ENCODE results near the gene NUBP2. TPM values are rescaled to one million over a fixed set of nuclear protein-coding genes. Genes with fewer than 3 reads are reported as not detected.
A peak's percentile ranks its signal among the peaks of the same experiment; 100 is the strongest.

The NUBP2 gene
- total RNA-seq, 1 donor from 2014 or later, result 82.9 TPM

DNA sequence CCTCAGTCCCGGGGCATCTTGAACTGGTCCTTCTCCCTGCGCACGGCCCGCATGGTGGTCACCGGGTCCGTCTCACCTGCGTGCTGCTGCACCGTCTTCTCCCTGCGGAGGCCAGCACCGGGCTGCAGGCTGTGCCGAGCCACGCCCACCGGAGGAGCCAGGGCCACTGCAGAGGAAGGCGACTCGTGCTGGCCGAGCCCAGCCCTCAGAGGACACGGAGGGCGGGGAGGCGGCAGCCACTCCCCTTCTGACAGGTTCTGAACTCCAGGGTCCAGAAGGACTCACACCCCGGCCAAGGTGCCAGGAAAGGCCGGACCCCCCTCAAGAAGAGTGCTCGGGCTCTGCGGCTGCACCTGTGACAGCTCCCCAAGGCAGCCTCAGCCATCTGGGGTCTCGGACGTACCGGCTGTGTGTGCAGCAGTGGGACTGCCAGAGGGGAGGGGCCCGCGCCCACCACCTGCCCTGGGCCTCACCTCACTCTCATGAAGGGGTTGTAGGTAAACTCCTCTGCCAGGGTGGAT lies 26.6 kb downstream of the NUBP2 start:
- TF ChIP-seq, protein P1, sequence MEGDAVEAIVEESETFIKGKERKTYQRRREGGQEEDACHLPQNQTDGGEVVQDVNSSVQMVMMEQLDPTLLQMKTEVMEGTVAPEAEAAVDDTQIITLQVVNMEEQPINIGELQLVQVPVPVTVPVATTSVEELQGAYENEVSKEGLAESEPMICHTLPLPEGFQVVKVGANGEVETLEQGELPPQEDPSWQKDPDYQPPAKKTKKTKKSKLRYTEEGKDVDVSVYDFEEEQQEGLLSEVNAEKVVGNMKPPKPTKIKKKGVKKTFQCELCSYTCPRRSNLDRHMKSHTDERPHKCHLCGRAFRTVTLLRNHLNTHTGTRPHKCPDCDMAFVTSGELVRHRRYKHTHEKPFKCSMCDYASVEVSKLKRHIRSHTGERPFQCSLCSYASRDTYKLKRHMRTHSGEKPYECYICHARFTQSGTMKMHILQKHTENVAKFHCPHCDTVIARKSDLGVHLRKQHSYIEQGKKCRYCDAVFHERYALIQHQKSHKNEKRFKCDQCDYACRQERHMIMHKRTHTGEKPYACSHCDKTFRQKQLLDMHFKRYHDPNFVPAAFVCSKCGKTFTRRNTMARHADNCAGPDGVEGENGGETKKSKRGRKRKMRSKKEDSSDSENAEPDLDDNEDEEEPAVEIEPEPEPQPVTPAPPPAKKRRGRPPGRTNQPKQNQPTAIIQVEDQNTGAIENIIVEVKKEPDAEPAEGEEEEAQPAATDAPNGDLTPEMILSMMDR (IDR thresholded peaks at IDR 0.05; ENCODE audit: insufficient read depth, low read length, severe bottlenecking), result no peak
- Histone ChIP-seq H3K36me3 (ENCODE audit: control insufficient read depth, insufficient read depth, low read length) (peaks cover 10% of the 10 kb centered on the region), H3K4me3 (ENCODE audit: low read depth, low read length) (no peak overlapping the region), H3K27me3 (ENCODE audit: control insufficient read depth, insufficient read depth, low read length) (no peaks in the 10 kb centered on the region)
- FAIRE-seq, result no peak
- no peak for DNase-seq (ENCODE audit: low read depth)

DNA sequence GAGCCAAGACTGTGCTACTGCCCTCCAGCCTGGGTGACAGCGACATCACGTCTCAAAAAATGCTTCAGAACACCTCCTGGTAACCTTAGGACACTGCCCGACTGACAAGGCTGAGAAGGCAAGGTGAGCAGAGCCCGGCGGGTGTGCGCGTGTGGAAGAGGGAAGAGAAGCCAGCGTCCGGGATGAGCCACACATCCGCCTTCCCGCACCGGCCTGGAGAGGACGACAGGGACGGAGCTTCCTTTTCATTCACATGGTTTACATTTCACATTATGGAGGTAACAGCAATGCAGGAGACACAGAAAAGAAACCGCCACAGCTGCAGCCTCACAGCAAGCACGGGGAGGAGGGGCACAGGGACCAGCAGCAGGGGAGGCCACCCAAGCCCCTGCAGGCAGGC lies 27.3 kb downstream of the NUBP2 start:
- FAIRE-seq, result no peak
- Histone ChIP-seq H3K4me3 (ENCODE audit: low read depth, low read length) (no peak overlapping the region), H3K36me3 (ENCODE audit: control insufficient read depth, insufficient read depth, low read length) (peaks cover 10% of the 10 kb centered on the region), H3K27me3 (ENCODE audit: control insufficient read depth, insufficient read depth, low read length) (no peaks in the 10 kb centered on the region)
- TF ChIP-seq, protein P1 (IDR thresholded peaks at IDR 0.05; ENCODE audit: insufficient read depth, low read length, severe bottlenecking), result no peak
- no peak for DNase-seq (ENCODE audit: low read depth)

DNA sequence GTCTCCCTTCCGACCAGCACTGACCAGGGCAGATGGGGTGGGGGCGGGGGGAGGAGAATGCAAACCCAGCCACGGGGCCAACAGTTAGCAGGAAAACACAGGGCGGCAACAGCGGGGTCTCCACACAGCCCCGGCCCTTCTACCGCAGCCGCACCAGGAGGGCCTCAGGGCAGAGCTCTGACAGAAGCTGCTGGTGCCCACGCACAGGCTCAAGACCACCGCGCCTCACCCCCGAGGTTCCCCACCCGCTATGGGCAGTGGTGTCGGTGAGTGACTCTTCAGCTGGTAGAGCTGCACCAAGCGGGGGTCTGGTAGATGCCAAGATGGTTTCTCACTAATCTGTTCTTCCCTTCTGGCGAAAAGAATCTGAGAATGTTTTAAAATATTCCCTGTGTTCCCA lies 27.8 kb downstream of the NUBP2 start:
- FAIRE-seq (no peak), DNase-seq (ENCODE audit: low read depth) (no peak)
- TF ChIP-seq, protein P1 (IDR thresholded peaks at IDR 0.05; ENCODE audit: insufficient read depth, low read length, severe bottlenecking), result no peak
- H3K4me3 ChIP-seq (ENCODE audit: low read depth, low read length), result no peak overlapping the region
- no peaks in the 10 kb centered on the region for H3K27me3 ChIP-seq (ENCODE audit: control insufficient read depth, insufficient read depth, low read length)
- peaks cover 10% of the 10 kb centered on the region for H3K36me3 ChIP-seq (ENCODE audit: control insufficient read depth, insufficient read depth, low read length)

DNA sequence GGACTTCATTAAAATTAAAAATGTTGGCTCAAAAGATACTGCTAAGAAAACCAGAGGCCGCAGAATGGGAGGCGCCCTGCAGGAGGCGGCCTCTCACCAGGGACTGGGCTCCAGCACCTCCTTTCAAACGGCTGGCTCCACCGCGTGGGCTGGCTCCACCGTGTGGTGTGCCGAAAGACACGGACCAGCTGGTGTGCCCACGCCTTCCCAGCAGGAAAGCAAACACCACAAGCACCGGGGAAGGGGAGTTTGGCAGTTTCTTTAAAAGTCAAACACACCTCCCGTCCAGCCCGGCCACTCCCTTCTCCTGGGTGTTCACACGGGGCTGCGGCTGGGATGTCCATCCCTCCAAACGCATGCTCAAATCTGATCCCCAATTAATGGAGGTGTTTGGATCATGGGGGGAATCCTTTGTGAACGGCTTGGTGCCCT lies 30.0 kb downstream of the NUBP2 start:
- Histone ChIP-seq H3K36me3 (ENCODE audit: control insufficient read depth, insufficient read depth, low read length) (peaks cover 15% of the 10 kb centered on the region), H3K27me3 (ENCODE audit: control insufficient read depth, insufficient read depth, low read length) (no peaks in the 10 kb centered on the region), H3K4me3 (ENCODE audit: low read depth, low read length) (no peak overlapping the region)
- peak; percentile 55 for DNase-seq (ENCODE audit: low read depth)
- TF ChIP-seq, protein P1 (IDR thresholded peaks at IDR 0.05; ENCODE audit: insufficient read depth, low read length, severe bottlenecking), result peak; percentile 75
- FAIRE-seq, result no peak

DNA sequence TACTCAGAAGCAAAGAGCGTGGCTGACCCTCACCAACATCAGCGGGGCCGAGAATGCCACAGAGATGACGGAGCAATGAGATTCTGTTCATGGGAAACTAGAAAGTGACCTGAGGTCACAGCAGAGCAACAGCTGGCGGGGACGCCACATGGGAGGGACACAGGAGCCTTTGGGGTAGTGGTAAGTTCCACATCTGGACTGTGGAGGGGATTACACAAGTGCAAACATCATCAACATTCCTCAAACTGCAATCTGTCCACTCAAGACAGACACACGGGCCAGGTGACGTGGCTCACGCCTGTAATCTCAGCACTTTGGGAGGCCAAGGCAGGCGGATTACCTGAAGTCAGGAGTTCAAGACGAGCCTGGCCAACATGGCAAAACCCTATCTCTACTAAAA lies 32.7 kb downstream of the NUBP2 start:
- FAIRE-seq (peak; percentile 43), DNase-seq (ENCODE audit: low read depth) (no peak)
- peaks cover 13% of the 10 kb centered on the region for H3K36me3 ChIP-seq (ENCODE audit: control insufficient read depth, insufficient read depth, low read length)
- H3K4me3 ChIP-seq (ENCODE audit: low read depth, low read length), result no peak overlapping the region
- TF ChIP-seq, protein P1 (IDR thresholded peaks at IDR 0.05; ENCODE audit: insufficient read depth, low read length, severe bottlenecking), result no peak
- H3K27me3 ChIP-seq (ENCODE audit: control insufficient read depth, insufficient read depth, low read length), result no peaks in the 10 kb centered on the region

Data from bronchial epithelial cell (primary cell).